OCI-LY7 (cell line): ENCODE data around the gene SNX22.

Experiments used
- EZH2phosphoT487 ChIP-seq: fragments of 200-600 bp; sonication (generic); IDR thresholded peaks from 2 replicates; pipeline ENCODE4 v1.6.1; 2018; ENCODE audit warnings: low read depth, borderline replicate concordance, mild to moderate bottlenecking, mixed run types, antibody characterized with exemption, low read length, moderate library complexity, mixed read lengths
- TF ChIP-seq, protein P1 (sequence below): fragments of 200-600 bp; sonication (generic); conservative IDR thresholded peaks from 2 replicates; pipeline ENCODE4 v1.5.1; 2014; ENCODE audit warnings: mild to moderate bottlenecking, antibody characterized with exemption, low read length, moderate library complexity, mixed read lengths

DNA sequence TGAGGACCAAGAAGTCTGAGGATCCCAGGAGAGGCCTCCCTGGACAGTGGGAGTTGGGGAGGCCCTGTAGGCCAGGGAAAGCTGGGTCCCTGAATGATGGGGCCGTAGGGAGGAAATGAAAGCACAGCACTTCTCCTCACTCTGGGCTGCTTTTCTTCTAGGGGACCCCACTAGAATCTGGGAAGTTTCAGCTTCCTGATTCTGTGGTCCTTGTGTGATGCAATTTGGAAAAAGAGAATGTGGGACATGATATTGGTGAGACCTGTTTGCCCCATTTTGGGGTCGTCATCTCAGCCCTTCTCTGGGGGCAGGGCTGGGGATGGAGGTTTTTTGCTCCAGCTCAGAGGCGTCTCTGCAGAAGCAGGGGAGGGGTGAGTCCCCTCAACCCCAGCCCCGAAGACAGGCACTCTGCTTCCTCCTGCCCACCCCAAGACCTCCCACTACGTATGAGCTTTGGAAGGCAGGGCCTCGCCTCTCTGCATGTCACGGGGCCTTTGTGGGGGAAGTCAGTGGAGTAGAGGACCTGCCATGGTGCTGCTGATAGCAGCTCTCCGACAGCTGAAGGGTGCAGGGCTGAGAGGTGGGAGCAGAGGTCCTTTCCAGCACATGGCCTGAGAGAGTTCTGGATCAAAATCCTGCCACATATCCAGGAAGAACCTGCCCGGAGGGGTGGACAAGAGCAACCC is 1.5 kb upstream of the SNX22 start:
- TF ChIP-seq, protein P1, sequence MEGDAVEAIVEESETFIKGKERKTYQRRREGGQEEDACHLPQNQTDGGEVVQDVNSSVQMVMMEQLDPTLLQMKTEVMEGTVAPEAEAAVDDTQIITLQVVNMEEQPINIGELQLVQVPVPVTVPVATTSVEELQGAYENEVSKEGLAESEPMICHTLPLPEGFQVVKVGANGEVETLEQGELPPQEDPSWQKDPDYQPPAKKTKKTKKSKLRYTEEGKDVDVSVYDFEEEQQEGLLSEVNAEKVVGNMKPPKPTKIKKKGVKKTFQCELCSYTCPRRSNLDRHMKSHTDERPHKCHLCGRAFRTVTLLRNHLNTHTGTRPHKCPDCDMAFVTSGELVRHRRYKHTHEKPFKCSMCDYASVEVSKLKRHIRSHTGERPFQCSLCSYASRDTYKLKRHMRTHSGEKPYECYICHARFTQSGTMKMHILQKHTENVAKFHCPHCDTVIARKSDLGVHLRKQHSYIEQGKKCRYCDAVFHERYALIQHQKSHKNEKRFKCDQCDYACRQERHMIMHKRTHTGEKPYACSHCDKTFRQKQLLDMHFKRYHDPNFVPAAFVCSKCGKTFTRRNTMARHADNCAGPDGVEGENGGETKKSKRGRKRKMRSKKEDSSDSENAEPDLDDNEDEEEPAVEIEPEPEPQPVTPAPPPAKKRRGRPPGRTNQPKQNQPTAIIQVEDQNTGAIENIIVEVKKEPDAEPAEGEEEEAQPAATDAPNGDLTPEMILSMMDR = no peak
- TF ChIP-seq EZH2phosphoT487 = no peak
